ENCODE measurements around the gene MAGEA11. TPM values are rescaled to one million over a fixed set of nuclear protein-coding genes. Genes with fewer than 3 reads are reported as not detected.
"Not testable (repeated sequence)": the region's sequence is repeated elsewhere in the genome, so short reads cannot be mapped to it uniquely, and the experiment has no call there.

MAGEA11 gene
- total and polyA plus RNA-seq, 2 experiments from 2014 or later, result not detected

- Mint-ChIP-seq H3K9me3 (peaks cover 24% of the 10 kb centered on the region), H3K4me1 (no peaks in the 10 kb centered on the region), H3K27ac (no peak overlapping the region), H3K27me3 (ENCODE audit: insufficient read depth, low read depth, poor library complexity) (peaks cover 3% of the 10 kb centered on the region), H3K4me3 (no peak overlapping the region), H3K36me3 (ENCODE audit: low read depth) (peaks cover 9% of the 10 kb centered on the region)
- Histone ChIP-seq H2AFZ (no peak overlapping the region), H3K4me2 (no peak overlapping the region), H3K27me3 (ENCODE audit: insufficient read depth) (no peaks in the 10 kb centered on the region), H3K4me3 (no peak overlapping the region), H3K27ac (ENCODE audit: low read depth) (no peak overlapping the region), H4K20me1 (replicated peaks; ENCODE audit: insufficient read depth) (no peaks in the 10 kb centered on the region), H3F3A (replicated peaks; ENCODE audit: low read depth) (no peaks in the 10 kb centered on the region), H3K4me1 (ENCODE audit: insufficient read depth) (no peaks in the 10 kb centered on the region), H3K9me2 (ENCODE audit: insufficient read depth) (no peaks in the 10 kb centered on the region), H3K36me3 (ENCODE audit: insufficient read depth) (no peaks in the 10 kb centered on the region), H3K79me2 (replicated peaks; ENCODE audit: insufficient read depth) (no peaks in the 10 kb centered on the region)
- ATAC-seq (no peak), DNase-seq (ENCODE audit: low spot score) (no peak)
- TF ChIP-seq EZH2 (IDR thresholded peaks at IDR 0.05; ENCODE audit: low read depth, unreplicated experiment) (no peak), ZNF462 (CRISPR knock-in tag; IDR thresholded peaks at IDR 0.05) (no peak), CTCF (conservative IDR thresholded peaks at IDR 0.05; ENCODE audit: low read depth in 2 of 2) (no peak), POLR2AphosphoS5 (IDR thresholded peaks at IDR 0.05; ENCODE audit: low read depth) (no peak), JUNB (IDR thresholded peaks at IDR 0.05; ENCODE audit: unreplicated experiment) (no peak), EZH2phosphoT487 (IDR thresholded peaks at IDR 0.05; ENCODE audit: unreplicated experiment) (no peak), CREB1 (CRISPR knock-in tag; IDR thresholded peaks at IDR 0.05; ENCODE audit: low read depth) (no peak), STAT1 (IDR thresholded peaks at IDR 0.05; ENCODE audit: unreplicated experiment) (no peak), ZNF114 (CRISPR knock-in tag; IDR thresholded peaks at IDR 0.05) (no peak), NANOG (IDR thresholded peaks at IDR 0.05; ENCODE audit: borderline replicate concordance) (no peak)
- TF ChIP-seq, protein P1, sequence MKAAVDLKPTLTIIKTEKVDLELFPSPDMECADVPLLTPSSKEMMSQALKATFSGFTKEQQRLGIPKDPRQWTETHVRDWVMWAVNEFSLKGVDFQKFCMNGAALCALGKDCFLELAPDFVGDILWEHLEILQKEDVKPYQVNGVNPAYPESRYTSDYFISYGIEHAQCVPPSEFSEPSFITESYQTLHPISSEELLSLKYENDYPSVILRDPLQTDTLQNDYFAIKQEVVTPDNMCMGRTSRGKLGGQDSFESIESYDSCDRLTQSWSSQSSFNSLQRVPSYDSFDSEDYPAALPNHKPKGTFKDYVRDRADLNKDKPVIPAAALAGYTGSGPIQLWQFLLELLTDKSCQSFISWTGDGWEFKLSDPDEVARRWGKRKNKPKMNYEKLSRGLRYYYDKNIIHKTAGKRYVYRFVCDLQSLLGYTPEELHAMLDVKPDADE (IDR thresholded peaks at IDR 0.05), result no peak
These were observed 20.1 kb upstream of the MAGEA11 start for GRCh38 chrX:149691794-149692193.

DNA sequence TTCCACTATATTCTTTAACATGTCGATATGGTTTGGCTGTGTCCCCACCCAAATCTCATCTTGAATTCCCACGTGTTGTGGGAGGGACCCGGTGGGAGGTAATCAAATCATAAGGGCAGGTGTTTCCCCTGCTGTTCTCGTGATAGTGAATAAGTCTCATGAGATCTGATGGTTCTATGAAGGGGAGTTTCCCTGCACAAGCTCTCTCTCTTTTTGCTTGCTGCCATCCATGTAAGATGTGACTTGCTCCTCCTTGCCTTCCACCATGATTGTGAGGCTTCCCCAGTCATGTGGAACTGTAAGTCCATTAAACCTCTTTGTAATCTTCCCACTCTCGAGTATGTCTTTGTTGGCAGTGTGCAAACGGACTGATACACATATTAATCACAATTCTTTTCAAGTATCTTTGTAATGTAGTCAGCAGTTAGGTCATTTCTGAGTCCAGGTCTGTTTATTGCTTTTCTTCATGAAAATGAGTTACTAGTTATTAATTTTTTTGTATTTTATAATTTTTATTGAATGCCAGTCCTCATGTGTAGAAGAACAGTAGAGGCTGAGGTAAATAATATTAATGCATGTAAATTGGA, 19.1 kb upstream of the MAGEA11 start:
- H3K27ac Mint-ChIP-seq; H3K4me2 ChIP-seq; H3K4me3 ChIP-seq; H3F3A ChIP-seq (replicated peaks; ENCODE audit: low read depth); H4K20me1 ChIP-seq (replicated peaks; ENCODE audit: insufficient read depth); H3K4me1 Mint-ChIP-seq; H3K27me3 ChIP-seq (ENCODE audit: insufficient read depth); H3K4me3 Mint-ChIP-seq; ATAC-seq; DNase-seq (ENCODE audit: low spot score); H3K27ac ChIP-seq (ENCODE audit: low read depth); H3K79me2 ChIP-seq (replicated peaks; ENCODE audit: insufficient read depth); H3K36me3 Mint-ChIP-seq (ENCODE audit: low read depth); H3K36me3 ChIP-seq (ENCODE audit: insufficient read depth); H3K9me2 ChIP-seq (ENCODE audit: insufficient read depth); H2AFZ ChIP-seq; H3K4me1 ChIP-seq (ENCODE audit: insufficient read depth): not testable (repeated sequence)
- Mint-ChIP-seq H3K27me3 (ENCODE audit: insufficient read depth, low read depth, poor library complexity) (peaks cover 11% of the 10 kb centered on the region), H3K9me3 (peaks cover 24% of the 10 kb centered on the region)

All from GM23338 (cell line).